HCT116 (cell line): ENCODE data around the gene C1orf105.

Source experiments
- CTCF ChIP-seq, 3 experiments: fragments of 200-600 bp in 1 of 3; sonication (generic) in 1 of 3; IDR thresholded peaks in 2 of 3; conservative IDR thresholded peaks in 1 of 3; 2 replicates each; pipeline ENCODE4 v1.5.1; 2012 to 2017; ENCODE audit warnings: low read depth in 2 of 3, low read length in 2 of 3, antibody characterized with exemption in 1 of 3, borderline replicate concordance in 1 of 3, control low read depth in 1 of 3, mild to moderate bottlenecking in 1 of 3, mixed read lengths in 1 of 3, mixed run types in 1 of 3, moderate library complexity in 1 of 3; ENCODE audit not compliant: insufficient read depth in 1 of 3
- EGR1 ChIP-seq: IDR thresholded peaks from 2 replicates; pipeline ENCODE4 v1.6.1; 2012; ENCODE audit warnings: low read depth
- EZH2 ChIP-seq: fragments of 200-600 bp; sonication (generic); IDR thresholded peaks from 2 replicates; pipeline ENCODE4 v1.6.1; 2017; ENCODE audit warnings: antibody characterized with exemption, mixed run types
- JUND ChIP-seq: IDR thresholded peaks from 2 replicates; pipeline ENCODE4 v1.6.1; 2012
- MAX ChIP-seq: IDR thresholded peaks from 2 replicates; pipeline ENCODE4 v1.6.1; 2012
- POLR2A ChIP-seq: IDR thresholded peaks from 2 replicates; pipeline ENCODE4 v1.7.0; 2011; ENCODE audit warnings: borderline replicate concordance; ENCODE audit not compliant: insufficient read depth, insufficient read length; ENCODE audit errors: extremely low read depth
- POLR2AphosphoS5 ChIP-seq: IDR thresholded peaks from 2 replicates; pipeline ENCODE4 v1.6.1; 2011; ENCODE audit warnings: mild to moderate bottlenecking, low read depth, low read length, moderate library complexity
- RAD21 ChIP-seq: IDR thresholded peaks from 2 replicates; pipeline ENCODE4 v1.6.1; 2012; ENCODE audit warnings: low read depth, mild to moderate bottlenecking
- REST ChIP-seq: IDR thresholded peaks from 2 replicates; pipeline ENCODE4 v1.6.1; 2012; ENCODE audit warnings: low read depth
- ZBTB33 ChIP-seq: IDR thresholded peaks from 2 replicates; pipeline ENCODE4 v1.6.1; 2011; ENCODE audit warnings: mild to moderate bottlenecking, low read length, moderate library complexity; ENCODE audit not compliant: insufficient replicate concordance; ENCODE audit errors: extremely low read depth

- TF ChIP-seq EZH2 (no peak), ZBTB33 (no peak), CTCF (IDR thresholded peaks at IDR 0.05 in 2 of 3, conservative IDR thresholded peaks at IDR 0.05 in 1 of 3; ENCODE audit: borderline replicate concordance in 1 of 3, insufficient read depth in 1 of 3, low read depth in 2 of 3, low read length in 2 of 3) (no peak), REST (no peak), JUND (no peak), MAX (no peak), POLR2A (no peak), RAD21 (no peak), EGR1 (no peak), POLR2AphosphoS5 (no peak)
These were observed 26.2 kb upstream of the C1orf105 start for GRCh38 chr1:172394141-172394751.
